Suprapubic skin (tissue), 3 donors: ENCODE data around the gene ABCD3.

Experiments
- CTCF ChIP-seq, 2 donors: fragments of 200-600 bp in 1 of 2; fragments of 450-650 bp in 1 of 2; sonication (generic) in 1 of 2; IDR thresholded peaks; one replicate each; pipeline ENCODE4 v1.5.1; 2016 to 2019; ENCODE audit warnings: antibody characterized with exemption in 2 of 2, mild to moderate bottlenecking in 1 of 2, moderate library complexity in 1 of 2
- POLR2AphosphoS5 ChIP-seq, 3 donors: sonication (generic); formaldehyde crosslinking; IDR thresholded peaks; one replicate each; pipeline ENCODE4 v1.6.1; 2017; ENCODE audit warnings: antibody characterized with exemption in 3 of 3

- TF ChIP-seq CTCF (IDR thresholded peaks at IDR 0.05) (no peak), POLR2AphosphoS5 (IDR thresholded peaks at IDR 0.05) (no peak)
Observed at GRCh38 chr1:94438692-94439276, 20.6 kb downstream of the ABCD3 start.
